Neural crest cell (in vitro differentiated cells): Measurements from ENCODE around the gene PSMA6. TPM values are rescaled to one million over a fixed set of nuclear protein-coding genes. Genes with fewer than 3 reads are reported as not detected.
"Not testable (repeated sequence)": the region's sequence is repeated elsewhere in the genome, so short reads cannot be mapped to it uniquely, and the experiment has no call there.

Experiments
- DNase-seq: peaks from one replicate; pipeline ENCODE4 v3.0.0; 2021; ENCODE audit warnings: low read depth, mixed read lengths, low spot score
- H3K27ac Mint-ChIP-seq: one replicate; pipeline ENCODE4 v1.8.0; 2021; ENCODE audit warnings: mild to moderate bottlenecking, mixed read lengths; ENCODE audit not compliant: unreplicated experiment
- H3K27me3 Mint-ChIP-seq: 2 replicates; pipeline ENCODE4 v1.8.0; 2021; ENCODE audit warnings: low read depth, mild to moderate bottlenecking, mixed read lengths
- H3K36me3 Mint-ChIP-seq: 2 replicates; pipeline ENCODE4 v1.8.0; 2021; ENCODE audit warnings: low read depth, mild to moderate bottlenecking, mixed read lengths
- H3K4me1 Mint-ChIP-seq: 2 replicates; pipeline ENCODE4 v1.8.0; 2021; ENCODE audit warnings: mixed read lengths
- H3K4me3 Mint-ChIP-seq: one replicate; pipeline ENCODE4 v1.8.0; 2021; ENCODE audit warnings: mild to moderate bottlenecking, mixed read lengths
- H3K9me3 Mint-ChIP-seq: 2 replicates; pipeline ENCODE4 v1.8.0; 2021; ENCODE audit warnings: mixed read lengths
- total RNA-seq: library from RNA; stranded (reverse); gene quantifications from 2 replicates; pipeline ENCODE4 v1.2.1, GENCODE V29; 2021
- TF ChIP-seq, protein P1 (sequence below): fragments of 200-600 bp; sonication (generic); conservative IDR thresholded peaks from 2 replicates; pipeline ENCODE4 v1.5.0; 2021; ENCODE audit warnings: antibody characterized with exemption, mild to moderate bottlenecking

Gene PSMA6
- total RNA-seq, 1 donor from 2014 or later, result 229 TPM

DNA sequence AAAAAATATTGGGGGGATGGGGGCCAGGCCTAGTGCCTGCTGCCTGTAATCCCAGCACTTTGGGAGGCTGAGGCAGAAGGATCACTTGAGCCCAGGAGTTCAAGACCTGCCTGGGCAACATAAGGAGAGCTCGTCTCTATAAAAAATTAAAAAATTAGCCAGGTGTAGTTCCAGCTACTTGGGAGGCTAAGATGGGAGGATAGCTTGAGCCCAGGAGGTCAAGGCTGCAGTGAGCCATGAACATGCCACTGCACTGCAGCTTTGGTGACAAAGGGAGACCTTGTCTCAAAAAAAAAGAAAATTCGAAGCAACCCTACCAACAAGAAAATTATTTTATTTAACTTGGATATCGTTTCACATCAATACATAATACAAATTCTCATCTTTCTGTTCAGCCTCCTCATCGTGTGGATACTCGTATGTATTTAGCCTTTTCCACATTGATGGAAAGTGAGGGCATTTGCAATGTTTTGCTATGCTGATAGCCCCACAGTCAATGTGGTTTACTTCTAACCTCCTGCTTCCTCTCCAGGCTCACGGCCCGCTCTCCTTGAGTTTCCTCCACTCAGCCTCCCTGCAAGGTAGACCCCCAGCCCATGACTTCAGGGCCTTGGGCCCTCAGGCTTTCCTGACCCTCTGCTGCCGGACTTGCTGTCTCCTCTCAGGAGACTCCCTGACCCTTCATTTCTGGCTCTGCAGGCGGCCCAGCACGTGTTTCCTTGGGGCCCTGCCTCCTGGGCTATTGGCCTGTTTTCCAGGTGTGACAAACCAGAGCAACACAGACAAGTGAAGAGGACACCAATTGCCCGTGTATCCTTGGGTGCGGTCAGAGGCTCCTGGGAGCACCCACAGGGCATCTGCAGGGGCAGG is 57.5 kb downstream of the PSMA6 start:
- H3K4me3 Mint-ChIP-seq, result no peak overlapping the region
- H3K27me3 Mint-ChIP-seq, result no peaks in the 10 kb centered on the region
- TF ChIP-seq, protein P1, sequence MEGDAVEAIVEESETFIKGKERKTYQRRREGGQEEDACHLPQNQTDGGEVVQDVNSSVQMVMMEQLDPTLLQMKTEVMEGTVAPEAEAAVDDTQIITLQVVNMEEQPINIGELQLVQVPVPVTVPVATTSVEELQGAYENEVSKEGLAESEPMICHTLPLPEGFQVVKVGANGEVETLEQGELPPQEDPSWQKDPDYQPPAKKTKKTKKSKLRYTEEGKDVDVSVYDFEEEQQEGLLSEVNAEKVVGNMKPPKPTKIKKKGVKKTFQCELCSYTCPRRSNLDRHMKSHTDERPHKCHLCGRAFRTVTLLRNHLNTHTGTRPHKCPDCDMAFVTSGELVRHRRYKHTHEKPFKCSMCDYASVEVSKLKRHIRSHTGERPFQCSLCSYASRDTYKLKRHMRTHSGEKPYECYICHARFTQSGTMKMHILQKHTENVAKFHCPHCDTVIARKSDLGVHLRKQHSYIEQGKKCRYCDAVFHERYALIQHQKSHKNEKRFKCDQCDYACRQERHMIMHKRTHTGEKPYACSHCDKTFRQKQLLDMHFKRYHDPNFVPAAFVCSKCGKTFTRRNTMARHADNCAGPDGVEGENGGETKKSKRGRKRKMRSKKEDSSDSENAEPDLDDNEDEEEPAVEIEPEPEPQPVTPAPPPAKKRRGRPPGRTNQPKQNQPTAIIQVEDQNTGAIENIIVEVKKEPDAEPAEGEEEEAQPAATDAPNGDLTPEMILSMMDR, result no peak
- H3K36me3 Mint-ChIP-seq, result no peaks in the 10 kb centered on the region
- peaks cover 38% of the 10 kb centered on the region for H3K4me1 Mint-ChIP-seq
- no peaks in the 10 kb centered on the region for H3K9me3 Mint-ChIP-seq
- peak overlapping the region; percentile 70 for H3K27ac Mint-ChIP-seq
- DNase-seq, result no peak

DNA sequence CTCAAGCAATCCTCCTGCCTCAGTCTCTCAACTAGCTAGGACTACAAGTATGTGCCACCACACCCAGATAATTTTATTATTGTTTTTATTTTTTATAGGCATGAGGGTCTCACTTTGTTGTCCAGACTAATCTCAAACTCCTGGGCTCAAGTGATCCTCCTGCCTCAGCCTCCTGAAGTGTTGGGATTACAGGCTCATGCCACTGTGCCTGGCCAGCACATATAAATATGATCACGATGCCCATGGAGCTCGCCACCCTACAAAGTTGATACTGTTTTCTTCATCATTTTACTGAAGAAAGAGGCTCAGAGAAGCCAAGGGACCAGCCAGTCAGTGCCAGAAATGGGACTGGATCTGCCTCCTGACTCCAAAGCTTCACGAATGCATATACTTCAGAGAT is 59.3 kb downstream of the PSMA6 start:
- H3K27me3 Mint-ChIP-seq, result no peaks in the 10 kb centered on the region
- H3K36me3 Mint-ChIP-seq, result no peaks in the 10 kb centered on the region
- no peak overlapping the region for H3K4me3 Mint-ChIP-seq
- TF ChIP-seq, protein P1, result no peak
- H3K27ac Mint-ChIP-seq, result no peak overlapping the region
- no peak for DNase-seq
- peaks cover 38% of the 10 kb centered on the region for H3K4me1 Mint-ChIP-seq
- no peaks in the 10 kb centered on the region for H3K9me3 Mint-ChIP-seq

DNA sequence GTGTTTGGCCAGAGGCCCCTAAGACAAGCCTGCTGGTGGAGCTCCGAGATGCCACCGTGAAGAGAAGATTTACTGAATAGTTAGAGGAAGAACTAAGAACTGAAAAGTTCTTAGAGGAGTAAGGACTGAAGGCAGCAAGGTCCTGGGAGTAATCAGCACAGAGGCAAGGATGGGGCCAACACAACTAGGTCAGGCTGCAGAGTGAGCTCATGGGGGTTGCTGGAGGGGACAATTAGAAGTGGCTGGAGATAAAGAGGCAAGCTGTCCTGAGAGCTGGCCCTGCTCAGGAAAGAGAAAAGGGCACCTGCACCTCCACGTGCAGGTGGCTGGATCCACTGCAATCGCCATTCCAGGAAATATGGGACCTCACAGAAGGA is 59.7 kb downstream of the PSMA6 start:
- TF ChIP-seq, protein P1, result no peak
- Mint-ChIP-seq H3K4me1 (peaks cover 36% of the 10 kb centered on the region), H3K27me3 (no peaks in the 10 kb centered on the region), H3K36me3 (no peaks in the 10 kb centered on the region), H3K27ac (no peak overlapping the region), H3K4me3 (no peak overlapping the region), H3K9me3 (no peaks in the 10 kb centered on the region)
- DNase-seq, result no peak

DNA sequence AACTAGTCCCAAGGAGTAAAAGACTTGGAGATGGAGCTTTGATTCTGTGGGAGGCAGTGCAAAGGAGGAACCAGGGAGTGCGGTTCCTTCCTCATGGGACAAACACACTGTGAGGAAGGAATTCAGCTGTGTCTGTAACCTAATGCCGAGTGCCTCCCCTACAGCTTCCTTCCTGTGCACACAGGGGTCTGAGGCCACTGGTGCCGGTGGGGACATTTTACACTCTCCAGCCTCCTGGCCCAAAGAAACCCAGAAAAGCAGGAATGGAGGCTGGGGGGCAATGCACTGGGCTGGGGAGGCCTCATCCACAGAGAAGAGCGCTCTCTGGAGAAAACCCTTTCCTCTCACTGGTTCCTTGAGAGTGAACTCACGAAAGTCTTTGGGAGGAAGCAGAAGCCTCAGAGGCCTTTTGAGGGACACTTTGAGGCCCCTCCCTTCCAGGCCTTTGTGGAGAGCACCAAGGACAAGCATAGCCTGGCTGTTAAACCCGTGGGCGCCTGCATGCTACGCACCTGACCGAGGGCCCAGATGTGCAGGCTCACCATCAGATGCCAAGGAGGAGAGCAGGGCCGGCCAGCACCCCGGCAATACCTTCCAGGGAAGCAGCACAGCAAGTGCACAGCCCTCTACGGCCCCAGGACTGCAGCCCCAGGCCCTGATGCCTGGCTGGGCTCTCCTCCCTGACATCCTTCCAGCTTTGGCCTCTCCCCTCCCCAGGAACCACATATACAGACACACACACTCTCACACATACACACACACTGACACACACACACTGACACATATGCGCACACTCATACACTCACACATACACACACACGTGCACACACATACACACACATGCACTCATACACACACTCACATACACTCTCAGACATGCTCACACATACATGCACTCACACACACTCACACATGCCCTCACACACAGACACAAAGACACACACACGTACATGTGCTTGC is 60.4 kb downstream of the PSMA6 start:
- DNase-seq, result no peak
- TF ChIP-seq, protein P1, result no peak
- peaks cover 30% of the 10 kb centered on the region for H3K4me1 Mint-ChIP-seq
- H3K27ac Mint-ChIP-seq, result no peak overlapping the region
- H3K4me3 Mint-ChIP-seq, result no peak overlapping the region
- no peaks in the 10 kb centered on the region for H3K36me3 Mint-ChIP-seq
- H3K9me3 Mint-ChIP-seq, result no peaks in the 10 kb centered on the region
- no peaks in the 10 kb centered on the region for H3K27me3 Mint-ChIP-seq

DNA sequence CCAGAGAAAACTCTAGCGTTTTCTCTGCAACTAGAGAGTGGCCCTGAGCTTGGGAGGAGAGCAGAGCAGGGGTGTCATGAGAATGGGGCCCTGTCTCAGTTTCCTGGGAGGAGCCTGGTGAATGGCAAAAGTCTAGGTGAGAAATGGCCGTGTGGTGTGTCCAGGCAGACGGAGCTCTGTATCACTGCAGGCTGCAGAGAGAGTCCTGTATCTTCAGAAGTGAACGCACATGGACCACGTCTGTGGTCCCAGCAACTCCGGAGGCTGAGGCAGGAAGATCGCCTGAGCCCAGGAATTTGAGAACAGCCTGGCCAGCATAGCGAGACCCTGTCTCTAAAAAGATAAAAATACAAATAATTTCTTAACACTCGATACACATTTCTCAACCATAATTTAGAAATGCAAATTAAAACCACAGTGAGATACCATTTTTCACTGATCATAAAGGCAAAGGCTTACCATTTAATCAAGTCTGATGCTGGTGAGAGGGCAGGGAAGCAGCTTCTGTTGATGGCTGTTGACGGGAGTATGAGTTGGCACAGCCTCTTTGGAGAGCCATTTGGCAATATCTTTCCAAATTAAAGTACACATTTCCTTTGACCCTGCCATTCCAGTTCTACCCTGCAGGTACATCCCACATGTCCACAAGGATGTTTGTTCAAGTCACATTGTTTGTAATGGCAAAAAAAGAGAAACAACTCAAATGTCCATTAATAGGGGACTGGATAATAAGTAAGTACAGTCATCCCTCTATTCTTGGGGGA is 61.4 kb downstream of the PSMA6 start:
- H3K27ac Mint-ChIP-seq, result no peak overlapping the region
- H3K36me3 Mint-ChIP-seq, result no peaks in the 10 kb centered on the region
- no peaks in the 10 kb centered on the region for H3K9me3 Mint-ChIP-seq

DNA sequence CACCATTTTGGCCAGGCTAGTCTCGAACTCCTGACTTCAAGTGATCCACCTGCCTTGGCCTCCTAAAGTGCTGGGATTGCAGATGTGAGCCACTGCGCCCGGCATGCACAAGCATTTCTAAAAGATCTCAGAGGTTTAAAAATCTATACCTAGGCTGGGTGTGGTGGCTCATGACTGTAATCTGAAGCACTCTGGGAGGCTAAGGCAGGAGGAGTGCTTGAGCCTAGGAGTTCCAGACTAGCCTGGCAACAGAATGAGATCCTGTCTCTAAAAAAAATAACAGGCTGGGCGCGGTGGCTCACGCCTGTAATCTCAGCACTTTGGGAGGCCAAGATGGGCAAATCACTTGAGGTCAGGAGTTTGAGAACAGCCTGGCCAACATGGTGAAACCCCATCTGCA is 63.1 kb downstream of the PSMA6 start:
- H3K36me3 Mint-ChIP-seq, H3K4me3 Mint-ChIP-seq, H3K9me3 Mint-ChIP-seq, H3K27ac Mint-ChIP-seq, H3K27me3 Mint-ChIP-seq, DNase-seq: not testable (repeated sequence)
- peaks cover 15% of the 10 kb centered on the region for H3K4me1 Mint-ChIP-seq

More for the DNA sequence above, 61.4 kb downstream of the PSMA6 start:
- Mint-ChIP-seq H3K27me3 (no peaks in the 10 kb centered on the region), H3K4me3 (no peak overlapping the region), H3K4me1 (peaks cover 21% of the 10 kb centered on the region)
- TF ChIP-seq, protein P1, result no peak
- DNase-seq, result no peak
